HG02938 (cell line): Measurements from ENCODE around the gene SPATA16.
"Not testable (repeated sequence)": the region's sequence is repeated elsewhere in the genome, so short reads cannot be mapped to it uniquely, and the experiment has no call there.

Source experiments
- ATAC-seq: cut with Tn5 transposase; IDR thresholded peaks from one replicate; pipeline ENCODE4 v1.9.1; 2021; ENCODE audit warnings: mild to moderate bottlenecking, moderate library complexity; ENCODE audit not compliant: unreplicated experiment

Gene SPATA16

DNA sequence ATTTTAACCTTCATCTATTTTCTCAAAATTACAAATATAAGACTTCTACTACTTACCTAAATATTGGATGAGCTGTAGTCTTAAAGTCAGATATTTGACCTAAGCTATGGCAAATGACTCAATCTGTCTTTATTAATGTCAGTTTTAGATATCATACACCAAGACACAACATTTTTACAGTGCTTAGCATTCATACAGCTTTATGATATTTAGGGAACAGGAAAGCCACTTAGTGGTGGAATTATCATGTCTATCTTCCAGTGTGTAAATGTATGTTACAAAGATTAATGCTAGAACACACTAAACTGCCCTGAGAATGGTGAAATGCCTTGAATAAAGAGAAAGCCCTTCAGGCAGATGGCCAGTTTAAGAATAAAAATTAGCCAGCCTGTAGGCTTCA is 135.0 kb downstream of the SPATA16 start:
- ATAC-seq = no peak

DNA sequence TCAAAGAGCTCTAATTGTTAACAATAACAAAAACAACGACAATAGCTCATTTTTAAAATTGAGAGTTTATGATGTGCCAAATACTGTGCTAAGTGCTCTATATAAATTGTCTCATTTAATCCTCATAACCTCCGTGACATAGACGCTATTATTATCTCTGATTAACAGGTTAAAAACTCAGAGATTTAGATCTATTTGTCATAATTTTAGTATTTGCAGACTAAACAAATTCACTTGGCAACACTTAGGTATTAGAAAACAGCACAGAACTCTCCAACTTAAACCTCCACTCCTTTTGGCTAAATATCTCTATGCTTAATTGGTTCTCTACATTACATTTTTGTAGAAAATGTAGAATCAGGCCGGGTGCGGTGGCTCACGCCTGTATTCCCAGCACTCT is 136.4 kb downstream of the SPATA16 start:
- no peak for ATAC-seq

DNA sequence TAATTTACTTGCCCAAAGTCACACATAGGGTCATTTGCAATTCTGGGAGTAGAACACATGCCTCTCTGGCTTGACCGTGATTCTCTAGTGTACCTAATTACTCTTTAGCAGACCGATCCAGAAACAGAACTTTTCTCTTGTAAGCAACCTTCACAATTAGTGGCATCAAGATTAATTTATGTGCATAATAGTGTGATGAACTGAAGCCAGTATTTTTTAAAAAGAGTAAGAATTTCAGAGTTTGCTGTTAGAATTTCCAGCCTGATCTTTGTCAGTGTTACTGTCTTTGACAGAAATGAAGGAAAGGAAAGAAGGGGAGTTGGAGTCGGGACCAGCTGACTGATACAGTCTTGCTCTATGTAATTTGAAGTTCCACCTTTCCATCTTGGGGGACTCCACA is 137.1 kb downstream of the SPATA16 start:
- no peak for ATAC-seq

DNA sequence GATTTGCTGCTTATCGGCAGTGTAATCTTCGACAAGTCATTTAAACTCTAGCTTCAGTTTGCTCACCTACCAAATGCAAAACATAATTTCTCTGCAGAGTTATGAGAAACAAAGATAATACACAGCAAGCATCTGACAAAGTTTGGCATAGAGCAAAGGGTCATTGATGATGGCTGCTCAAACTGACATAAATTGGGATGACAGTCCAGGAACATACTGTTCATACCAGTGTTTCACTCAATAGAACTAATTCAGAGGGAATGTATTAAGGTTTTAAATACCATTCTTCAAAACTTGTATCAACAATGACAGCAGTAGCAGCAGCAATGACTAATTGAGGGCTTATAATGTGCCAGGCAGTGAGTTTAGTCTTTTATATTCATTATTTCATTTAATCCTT is 137.6 kb downstream of the SPATA16 start:
- ATAC-seq = no peak

DNA sequence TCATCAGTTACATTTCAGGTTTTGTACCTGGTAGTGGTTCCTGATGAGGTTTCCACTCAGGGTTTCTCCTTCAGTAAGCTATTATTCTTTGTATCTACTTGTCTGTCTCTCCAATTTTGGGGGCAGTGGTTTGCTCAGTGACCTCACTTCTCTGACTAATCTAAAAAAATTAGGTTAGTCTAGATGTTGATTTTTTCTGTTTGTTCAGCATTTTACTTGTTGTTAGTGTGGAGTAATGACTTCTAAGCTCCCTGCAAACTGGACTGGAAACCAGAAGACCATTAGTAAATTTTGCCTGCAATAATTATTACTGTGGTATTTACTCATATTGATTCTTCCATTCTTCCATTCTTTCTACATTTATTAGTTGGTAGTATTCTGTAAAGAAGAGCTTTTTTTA is 139.4 kb downstream of the SPATA16 start:
- ATAC-seq = no peak

DNA sequence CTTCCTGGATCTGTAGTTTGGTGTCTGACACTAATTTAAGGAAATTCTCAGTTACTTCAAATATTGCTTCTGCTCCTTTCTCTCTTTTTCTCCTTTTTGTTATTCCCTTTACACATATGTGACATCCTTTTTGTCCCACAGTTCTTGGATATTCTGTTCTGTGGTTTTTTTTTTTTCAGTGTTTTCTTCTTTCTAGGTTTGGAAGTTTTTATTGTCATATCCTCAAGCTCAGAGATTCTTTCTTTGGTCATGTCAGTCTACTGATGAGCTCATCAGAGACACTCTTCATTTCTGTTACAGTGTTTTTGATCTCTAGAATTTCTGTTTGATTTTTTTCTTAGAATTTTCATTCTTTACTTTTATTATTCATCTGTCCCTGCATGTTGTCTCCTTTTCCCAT is 140.5 kb downstream of the SPATA16 start:
- ATAC-seq = no peak

DNA sequence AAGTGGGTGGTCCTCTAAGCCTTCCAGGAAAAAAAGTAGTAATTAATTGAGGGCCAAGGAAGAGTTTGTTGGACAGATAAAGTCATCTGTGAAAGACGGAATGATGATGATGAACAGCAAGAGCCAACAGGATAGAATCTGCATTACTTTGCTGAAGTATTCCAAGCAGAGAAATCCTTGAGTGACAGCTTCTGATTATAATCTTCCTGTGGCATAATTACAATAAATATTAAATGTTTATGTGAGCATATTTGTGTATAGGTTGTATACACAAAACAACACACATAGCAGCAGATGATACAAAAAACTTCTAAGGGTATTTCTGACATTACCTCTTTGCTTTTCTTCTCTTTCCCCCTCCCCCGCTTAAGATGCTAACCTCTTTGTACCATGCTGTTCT is 147.6 kb downstream of the SPATA16 start:
- no peak for ATAC-seq

DNA sequence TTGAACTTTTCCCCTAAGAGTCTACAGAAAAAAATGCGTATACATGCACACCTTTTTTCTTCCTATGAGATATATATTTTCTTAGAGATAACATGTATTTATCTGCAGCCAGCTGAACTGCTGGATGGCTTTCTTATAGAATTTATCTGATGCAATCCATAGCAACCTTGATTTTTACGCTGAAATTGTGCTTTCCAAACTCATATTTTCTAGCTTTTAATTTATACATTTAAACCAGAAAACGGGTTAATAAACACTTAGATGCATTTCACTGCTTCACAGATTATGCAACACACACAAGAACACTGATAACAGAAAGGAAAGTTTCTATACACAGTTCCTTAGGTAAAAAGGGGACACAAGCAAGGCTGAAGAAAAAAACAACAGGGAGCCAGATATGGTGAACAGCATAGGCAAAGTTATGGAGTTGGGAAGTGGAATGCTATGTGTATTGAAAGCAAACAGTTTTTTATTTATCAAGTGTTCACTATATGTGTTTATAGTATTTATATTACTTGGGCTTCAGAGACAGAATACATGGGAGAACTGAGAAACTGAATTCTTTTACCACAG is 149.5 kb downstream of the SPATA16 start:
- ATAC-seq = no peak

DNA sequence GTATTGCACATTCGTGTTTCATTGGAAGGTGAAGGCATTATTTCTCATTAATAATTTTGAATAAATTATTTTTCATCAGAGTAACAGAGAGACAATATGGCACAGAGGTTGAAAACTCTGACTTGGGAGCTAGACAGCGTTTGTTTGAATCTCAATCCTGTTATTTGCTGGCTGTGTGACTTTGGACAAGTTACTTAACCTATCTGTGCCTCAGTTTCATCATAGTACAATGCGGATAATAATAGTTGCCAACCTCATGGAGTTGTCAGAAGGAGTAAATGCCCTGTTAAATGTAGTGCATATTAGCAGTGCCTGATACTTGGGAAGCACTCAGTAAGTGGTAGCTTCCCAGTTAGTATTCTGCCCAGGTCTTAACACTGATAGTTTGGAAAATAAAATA is 151.7 kb downstream of the SPATA16 start:
- no peak for ATAC-seq

DNA sequence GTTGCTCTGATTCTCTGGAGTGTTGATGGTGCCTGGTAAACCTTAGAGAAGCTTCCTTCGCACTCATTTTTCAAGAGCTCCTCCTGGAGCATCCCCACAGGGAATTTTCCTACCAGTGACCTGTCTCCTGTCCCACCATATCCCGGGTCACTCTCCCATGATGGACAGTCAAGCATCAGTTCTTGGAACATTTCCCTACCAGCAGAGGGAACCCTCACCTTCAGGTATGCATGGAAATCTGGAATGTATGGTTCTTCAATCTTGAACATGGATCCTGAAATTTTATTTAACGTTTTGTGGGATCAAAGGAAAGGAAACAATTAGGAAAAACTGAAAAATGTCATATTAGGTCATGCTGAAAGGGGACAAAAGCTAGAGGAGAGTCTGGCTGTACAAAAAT is 153.8 kb downstream of the SPATA16 start:
- ATAC-seq = no peak

DNA sequence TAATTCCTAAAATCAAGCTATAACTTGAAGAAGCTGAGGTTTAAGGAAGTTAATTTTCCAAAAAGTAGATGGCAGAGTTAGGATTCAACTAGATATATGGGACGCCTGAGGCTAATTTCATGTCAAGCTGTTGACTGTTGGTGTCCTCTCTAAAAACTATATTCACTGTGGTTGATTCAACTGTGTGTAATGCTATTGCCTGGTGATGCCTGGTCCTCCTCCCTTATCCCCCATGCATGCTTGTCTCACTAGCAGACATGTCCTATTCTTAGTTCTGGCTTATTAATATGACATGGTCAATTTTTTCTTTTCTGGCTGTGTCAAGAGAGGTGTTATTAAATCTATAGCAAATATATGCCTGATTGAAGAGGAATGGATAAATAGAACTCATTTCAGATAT is 156.1 kb downstream of the SPATA16 start:
- no peak for ATAC-seq

DNA sequence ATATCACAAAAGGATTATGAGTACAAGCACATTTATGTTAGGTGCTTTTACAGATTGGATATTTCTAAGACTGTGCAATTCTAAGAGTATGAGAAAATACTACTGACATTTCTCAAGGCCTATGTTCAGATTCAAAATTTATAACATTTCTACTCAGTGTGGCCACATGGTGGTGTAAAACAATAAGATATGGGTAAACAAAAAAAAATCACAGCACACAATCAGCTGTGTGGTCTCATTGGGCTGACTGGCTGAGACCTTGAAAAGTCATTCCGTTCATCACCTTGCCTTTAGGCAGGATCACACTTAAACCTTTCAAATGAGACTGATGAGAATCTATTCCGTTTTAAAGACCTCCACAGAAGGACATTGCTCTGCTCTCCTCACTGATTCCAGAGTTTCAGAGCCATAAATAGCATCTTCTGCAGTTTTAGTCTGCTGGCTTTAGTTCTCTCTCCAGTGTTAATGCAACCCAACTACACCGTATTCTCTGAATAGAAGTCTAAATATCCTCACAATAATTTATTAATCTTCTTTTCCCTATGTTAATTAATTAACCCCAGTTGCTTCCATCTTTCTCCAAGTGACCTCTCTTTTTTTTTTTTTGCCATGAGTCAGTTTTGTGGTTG is 158.2 kb downstream of the SPATA16 start:
- ATAC-seq = no peak

DNA sequence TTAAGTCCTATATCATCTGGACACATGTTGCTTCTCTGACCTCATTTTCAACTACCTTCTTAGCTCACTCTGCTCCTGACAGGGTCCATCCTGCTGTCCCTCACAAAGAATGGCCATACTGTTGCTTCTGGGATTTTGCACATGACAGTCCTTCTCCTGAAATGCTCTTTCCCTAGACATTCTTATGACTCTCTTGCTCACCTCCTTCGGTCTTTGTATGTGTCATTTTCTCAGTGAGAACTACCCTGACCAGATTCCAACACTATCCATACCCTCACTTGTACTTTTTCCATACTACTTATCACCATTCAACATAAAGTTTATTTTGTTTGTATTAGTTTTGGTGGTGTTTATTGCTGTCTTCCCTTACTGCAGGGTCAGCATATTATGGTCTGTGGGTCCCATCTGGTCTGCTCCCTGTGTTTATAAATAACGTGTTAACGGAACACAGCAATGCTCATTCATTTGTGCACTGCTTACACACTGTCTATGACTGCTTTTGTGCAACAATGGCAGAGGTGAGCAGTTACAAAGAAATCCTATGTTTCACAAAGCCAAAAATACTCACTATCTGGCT is 159.5 kb downstream of the SPATA16 start:
- no peak for ATAC-seq

DNA sequence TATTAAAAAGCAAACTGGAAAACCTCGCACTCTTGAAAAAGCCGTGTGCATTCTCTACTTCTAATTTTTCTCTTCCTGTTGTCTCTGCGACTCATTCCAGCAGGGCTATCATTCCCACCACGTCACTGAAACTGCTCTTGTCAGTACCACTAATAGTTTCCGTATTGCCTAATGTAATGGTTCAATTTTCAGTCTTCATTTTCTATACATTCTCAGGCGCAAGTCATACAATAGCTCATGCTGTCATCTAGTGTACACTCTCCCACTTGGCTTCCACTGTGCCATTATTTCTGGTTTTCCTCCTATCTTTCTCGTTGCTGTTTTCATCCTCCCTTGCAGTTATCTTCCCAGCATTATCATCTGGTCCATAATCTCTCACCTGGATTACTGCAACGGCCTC is 160.2 kb downstream of the SPATA16 start:
- no peak for ATAC-seq

DNA sequence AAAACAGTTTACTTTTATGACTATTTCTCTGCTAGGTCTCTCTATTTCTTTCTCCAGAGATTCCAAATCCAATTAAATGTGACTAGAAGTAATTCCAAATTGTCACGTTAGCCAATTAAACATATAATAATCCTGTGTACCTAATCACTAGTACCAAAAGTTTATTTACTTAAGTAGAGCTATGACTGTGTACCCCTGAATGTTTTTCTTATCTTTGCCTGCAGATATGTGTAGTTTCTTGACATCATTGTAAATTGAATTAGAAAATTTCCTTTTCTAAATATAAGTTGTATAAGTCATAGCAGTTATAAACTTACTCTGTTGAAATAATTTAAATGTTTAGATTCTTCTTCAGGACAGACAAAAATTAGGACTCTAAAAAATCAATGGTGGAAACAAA is 163.3 kb downstream of the SPATA16 start:
- no peak for ATAC-seq

DNA sequence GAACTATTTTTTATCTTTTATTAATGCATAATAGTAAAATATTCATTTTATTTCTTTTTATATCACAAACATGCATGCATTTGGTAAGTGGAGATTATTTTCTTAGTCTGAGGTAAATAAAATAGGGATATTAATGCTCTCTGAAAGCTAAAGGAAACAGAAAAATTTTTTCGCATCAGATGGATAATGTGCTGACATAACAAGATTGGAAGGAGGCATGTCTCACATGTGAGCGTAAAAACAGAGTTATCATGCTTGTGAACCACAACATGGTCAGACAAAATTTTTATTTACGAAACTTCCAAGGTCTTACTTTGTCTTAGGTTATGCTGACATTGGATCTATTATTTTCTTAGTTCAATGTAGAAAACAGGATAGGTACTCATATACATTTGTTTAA is 166.1 kb downstream of the SPATA16 start:
- ATAC-seq = no peak

DNA sequence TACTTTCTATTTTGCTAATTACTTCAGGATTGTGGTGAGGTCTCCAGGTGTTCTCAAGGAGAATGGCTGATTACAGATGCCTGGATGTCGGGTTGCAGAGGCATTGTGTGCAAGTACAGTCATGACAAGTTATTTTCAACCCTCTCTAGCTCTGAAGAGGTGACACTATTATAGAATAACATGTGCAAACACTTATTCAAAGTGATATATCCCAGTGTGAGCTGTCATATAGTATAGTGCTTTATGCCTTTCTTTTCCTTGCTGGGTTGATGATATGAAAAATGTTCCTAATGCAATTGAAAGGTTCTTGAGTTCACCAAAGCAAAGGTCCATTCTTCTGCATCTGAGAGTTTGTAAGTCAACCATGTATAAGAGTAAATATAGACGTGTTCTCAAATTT is 167.2 kb downstream of the SPATA16 start:
- no peak for ATAC-seq

DNA sequence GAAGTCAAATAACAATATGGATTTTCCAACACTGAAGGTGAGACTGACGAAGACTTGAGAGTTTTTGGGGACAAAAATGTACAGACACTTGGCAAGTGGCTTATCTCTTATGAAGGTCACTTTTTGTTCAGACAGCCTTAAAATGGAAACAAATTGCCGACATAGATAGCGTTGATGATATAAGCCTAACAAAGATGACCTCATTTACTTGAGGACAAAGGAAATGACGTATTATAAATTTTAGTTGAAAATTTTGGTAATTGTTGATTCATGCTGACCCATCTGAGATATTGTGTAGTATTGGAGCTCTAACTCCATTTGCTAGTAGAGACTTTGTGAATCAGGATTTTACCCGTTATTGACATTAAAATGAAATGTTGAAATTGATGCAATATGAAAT is 168.3 kb downstream of the SPATA16 start:
- no peak for ATAC-seq

DNA sequence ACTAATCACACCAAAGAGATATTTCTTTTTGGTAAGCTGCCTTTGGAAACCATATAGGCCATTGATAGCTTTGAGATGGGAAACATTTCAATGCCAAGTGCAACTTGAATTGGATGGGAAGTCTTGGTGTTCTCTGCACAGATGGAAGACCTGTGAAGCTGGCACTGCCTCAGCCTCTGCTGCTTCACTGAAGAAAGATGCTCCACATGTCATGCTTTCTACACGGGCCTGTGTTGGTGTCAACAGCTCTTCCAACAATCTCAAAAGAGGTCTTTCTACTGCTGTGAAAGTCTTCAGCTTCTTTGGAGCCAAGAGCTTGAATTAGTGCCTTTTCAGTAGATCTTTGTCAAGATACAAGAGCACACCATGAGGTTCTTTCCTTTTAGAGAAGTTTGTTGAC is 169.0 kb downstream of the SPATA16 start:
- ATAC-seq = no peak

DNA sequence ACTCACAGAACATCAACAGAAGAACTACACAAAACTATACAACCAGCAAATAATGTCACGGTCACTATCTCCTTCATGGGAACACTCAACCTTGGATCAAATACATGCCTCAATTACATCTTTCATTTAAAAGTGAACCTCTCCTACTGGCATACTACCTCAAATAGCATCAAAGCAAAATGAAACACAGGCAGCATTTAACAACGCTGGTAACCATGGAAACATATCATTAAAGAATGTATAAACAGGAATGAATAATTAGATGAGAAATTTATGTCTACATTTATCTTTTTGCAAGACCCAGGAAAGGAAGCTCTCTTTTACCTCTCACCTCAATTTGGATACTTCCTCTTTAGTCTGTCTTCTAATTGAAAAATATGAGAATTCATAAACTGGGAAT is 172.4 kb downstream of the SPATA16 start:
- no peak for ATAC-seq

DNA sequence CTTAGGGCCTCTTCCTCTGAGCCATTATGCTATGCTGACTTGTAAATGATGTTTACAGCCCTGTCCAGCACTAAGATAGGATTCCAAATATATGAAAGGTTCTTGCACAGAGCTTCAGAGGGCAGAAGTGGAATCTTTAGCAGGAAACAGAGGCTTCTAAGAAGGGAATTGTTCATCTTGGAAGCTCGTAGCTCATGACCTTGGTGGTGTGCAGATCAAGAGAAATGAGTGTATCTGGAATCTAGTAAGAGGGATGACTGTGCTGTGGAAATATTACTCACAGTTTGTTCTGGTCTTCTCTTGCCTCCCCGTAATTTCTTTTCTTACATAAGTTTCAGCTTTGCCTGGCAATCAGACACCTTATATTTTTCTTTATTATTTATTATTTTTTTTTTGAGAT is 175.8 kb downstream of the SPATA16 start:
- no peak for ATAC-seq

DNA sequence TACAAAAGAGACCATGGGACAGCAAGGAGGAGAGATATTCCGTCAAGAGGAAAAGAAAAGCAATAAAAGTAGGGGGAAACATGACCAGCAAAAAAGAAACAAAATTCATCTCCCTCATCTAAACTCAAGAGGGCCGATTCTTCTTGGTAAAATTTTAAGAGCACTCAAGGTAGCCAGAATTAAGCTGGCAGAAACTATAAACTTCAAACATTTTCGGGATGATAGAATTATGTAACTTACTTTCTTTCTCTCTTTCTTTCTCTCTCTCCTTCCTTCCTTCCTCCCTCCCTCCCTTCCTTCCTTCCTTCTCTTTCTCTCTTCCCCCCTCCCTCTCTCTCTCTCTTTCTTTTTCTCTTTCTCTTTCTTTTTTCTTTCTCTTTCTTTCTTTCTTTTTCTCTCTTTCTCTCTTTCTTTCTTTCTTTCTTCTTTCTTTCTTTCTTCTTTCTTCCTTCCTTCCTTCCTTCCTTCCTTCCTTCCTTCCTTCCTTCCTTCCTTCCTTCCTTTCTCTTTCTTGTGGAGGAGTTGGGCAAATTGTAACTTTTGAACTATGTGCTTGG is 180.3 kb downstream of the SPATA16 start:
- not testable (repeated sequence) for ATAC-seq

DNA sequence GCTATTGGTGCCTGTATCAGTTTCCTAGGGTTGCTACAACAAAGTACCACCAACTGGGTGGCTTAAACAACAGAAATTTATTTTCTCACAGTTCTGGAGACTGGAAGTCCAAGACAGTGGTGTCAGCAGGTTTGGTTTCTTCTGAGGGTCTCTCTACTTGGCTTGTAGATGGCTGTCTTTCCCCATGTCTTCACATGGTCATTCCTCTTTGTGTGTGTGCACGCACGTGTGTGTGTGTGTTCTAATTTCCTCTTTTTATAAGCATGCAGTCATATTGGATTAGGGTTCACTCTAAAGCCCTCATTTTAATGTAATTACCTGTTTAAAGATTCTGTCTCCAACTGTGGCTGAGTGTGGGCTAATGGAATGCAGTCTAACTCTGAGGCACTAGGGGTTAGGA is 182.5 kb downstream of the SPATA16 start:
- ATAC-seq = no peak
